Breast epithelium (tissue), 3 donors: ENCODE data around the gene SNAPC4.

Experiments
- POLR2A ChIP-seq: fragments of 450-650 bp; IDR thresholded peaks from one replicate; pipeline ENCODE4 v1.6.1; 2016; ENCODE audit warnings: antibody characterized with exemption, mild to moderate bottlenecking, moderate library complexity
- POLR2AphosphoS5 ChIP-seq, 3 donors: sonication (generic); formaldehyde crosslinking; IDR thresholded peaks; one replicate each; pipeline ENCODE4 v1.6.1; 2017; ENCODE audit warnings: antibody characterized with exemption in 3 of 3

DNA sequence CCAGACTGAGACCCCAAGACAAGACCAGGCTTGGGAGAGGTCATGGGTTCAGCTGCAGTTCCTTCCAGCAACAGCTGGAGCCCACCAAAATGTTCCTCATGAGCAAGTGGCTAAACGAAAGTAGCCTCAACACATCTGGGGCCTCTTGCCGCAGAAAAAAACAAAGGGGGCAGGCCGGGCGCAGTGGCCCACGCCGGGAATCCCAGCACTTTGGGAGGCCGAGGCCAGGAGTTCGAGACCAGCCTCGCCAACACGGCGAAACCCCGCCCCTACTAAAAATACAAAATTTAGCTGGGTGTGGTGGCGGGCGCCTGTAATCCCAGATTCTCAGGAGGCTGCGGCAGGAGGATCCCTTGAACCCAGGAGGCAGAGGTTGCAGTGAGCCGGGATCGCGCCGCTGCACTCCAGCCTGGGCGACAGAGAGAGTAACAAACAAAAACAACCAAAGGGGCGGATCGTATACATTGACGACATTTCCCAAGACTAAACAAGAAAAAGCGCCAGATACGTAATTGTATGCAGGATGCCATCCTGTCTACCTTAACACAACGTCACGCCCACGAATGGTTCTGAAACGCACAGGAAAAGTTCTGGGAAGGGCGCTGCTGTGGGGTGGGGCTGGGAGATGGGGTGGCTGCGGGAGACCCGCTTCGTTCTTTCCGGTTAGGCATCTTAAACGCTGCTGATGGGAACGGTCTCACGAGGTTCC, 38.0 kb upstream of the SNAPC4 start:
- TF ChIP-seq POLR2A (no peak), POLR2AphosphoS5 (IDR thresholded peaks at IDR 0.05) (no peak)
